ENCODE measurements around the gene ANKRD27. TPM values are rescaled to one million over a fixed set of nuclear protein-coding genes. Genes with fewer than 3 reads are reported as not detected.

ANKRD27 gene
- total RNA-seq, 1 donor from 2014 or later: 37.0 TPM

DNA sequence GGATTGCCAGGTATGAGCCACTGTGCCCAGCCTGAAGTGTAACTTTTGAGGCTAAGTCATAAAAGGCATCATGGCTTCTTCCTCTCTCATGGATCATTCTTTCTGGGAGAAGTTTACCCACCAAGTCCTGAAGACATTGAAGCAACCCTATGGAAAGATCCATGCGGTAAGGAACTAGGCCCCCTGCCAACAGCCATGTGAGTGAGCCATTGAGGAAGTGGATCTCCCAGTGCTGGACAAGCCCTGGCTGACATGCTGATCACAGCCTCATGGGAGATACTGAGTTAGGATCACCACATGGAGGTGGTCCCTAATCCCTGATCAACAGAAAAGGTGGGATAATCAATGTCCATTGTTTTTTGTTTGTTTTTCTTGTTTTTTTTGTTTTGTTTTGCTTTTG lies 13.3 kb upstream of the ANKRD27 start:
- TF ChIP-seq, protein P1, sequence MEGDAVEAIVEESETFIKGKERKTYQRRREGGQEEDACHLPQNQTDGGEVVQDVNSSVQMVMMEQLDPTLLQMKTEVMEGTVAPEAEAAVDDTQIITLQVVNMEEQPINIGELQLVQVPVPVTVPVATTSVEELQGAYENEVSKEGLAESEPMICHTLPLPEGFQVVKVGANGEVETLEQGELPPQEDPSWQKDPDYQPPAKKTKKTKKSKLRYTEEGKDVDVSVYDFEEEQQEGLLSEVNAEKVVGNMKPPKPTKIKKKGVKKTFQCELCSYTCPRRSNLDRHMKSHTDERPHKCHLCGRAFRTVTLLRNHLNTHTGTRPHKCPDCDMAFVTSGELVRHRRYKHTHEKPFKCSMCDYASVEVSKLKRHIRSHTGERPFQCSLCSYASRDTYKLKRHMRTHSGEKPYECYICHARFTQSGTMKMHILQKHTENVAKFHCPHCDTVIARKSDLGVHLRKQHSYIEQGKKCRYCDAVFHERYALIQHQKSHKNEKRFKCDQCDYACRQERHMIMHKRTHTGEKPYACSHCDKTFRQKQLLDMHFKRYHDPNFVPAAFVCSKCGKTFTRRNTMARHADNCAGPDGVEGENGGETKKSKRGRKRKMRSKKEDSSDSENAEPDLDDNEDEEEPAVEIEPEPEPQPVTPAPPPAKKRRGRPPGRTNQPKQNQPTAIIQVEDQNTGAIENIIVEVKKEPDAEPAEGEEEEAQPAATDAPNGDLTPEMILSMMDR (conservative IDR thresholded peaks at IDR 0.05): no peak
- DNase-seq (ENCODE audit: extremely low spot score, unreplicated experiment): no peak

DNA sequence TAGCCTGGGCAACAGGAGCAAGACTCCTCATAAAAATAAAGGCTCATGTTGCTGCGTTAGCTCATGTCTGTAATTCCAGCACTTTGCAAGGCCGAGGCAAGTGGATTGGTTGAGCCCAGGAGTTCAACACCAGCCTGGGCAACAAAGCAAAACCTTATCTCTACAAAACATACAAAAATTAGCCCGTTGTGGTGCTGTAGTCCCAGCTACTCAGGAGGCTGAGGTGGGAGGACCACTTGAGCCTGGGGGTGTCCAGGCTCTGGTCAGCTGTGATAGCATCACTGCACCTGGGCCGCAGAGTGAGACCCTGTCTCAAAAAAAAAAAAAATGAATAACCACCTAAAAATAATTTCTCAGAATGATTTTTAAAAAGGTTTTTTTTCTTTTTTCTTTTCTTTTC lies 12.7 kb upstream of the ANKRD27 start:
- H3K27me3 Mint-ChIP-seq: no peaks in the 10 kb centered on the region
- no peaks in the 10 kb centered on the region for H3K9me3 Mint-ChIP-seq
- H3K4me3 Mint-ChIP-seq: no peak overlapping the region
- no peak for DNase-seq (ENCODE audit: extremely low spot score, unreplicated experiment)
- no peaks in the 10 kb centered on the region for H3K36me3 Mint-ChIP-seq
- TF ChIP-seq, protein P1 (conservative IDR thresholded peaks at IDR 0.05): no peak
- peaks cover 8% of the 10 kb centered on the region for H3K4me1 Mint-ChIP-seq (ENCODE audit: unreplicated experiment)
- H3K27ac Mint-ChIP-seq: no peak overlapping the region

More for the DNA sequence above, 13.3 kb upstream of the ANKRD27 start:
- Mint-ChIP-seq H3K4me3 (no peak overlapping the region), H3K36me3 (peaks cover 5% of the 10 kb centered on the region), H3K9me3 (peaks cover 5% of the 10 kb centered on the region), H3K27ac (no peak overlapping the region), H3K4me1 (ENCODE audit: unreplicated experiment) (peaks cover 14% of the 10 kb centered on the region), H3K27me3 (no peaks in the 10 kb centered on the region)

DNA sequence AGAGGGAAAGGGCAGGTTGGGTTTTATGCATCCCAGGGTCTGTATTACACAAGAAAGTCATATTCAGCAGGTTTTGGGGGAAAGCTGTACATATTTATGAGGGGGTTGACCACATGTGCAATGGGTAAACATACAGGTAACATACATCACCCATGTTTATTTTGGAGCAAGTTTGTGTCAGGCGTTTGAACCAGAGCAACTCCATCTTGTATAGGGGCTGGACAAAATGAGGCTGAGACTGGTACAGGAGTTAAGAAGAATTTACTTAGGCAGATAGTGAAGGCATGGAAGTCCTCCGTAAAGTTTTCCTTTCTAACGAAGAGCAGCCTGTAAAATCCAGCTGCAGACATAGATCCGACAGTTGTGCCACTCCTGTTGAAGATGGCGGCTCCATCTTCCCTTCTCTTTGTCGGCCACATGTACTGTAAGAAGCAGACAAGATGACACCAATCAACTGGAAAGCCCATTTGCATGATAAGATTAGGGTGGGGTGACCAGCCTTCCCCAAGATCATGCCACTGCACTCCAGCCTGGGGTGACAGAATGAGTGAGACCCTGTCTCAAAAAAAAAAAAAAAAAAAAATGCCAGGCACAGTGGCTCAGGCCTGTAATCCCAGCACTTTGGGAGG lies 12.0 kb upstream of the ANKRD27 start:
- peaks cover 4% of the 10 kb centered on the region for H3K27me3 Mint-ChIP-seq
- TF ChIP-seq, protein P1 (conservative IDR thresholded peaks at IDR 0.05): no peak
- no peak overlapping the region for H3K4me3 Mint-ChIP-seq
- no peak overlapping the region for H3K27ac Mint-ChIP-seq
- DNase-seq (ENCODE audit: extremely low spot score, unreplicated experiment): no peak
- no peaks in the 10 kb centered on the region for H3K9me3 Mint-ChIP-seq
- H3K4me1 Mint-ChIP-seq (ENCODE audit: unreplicated experiment): peaks cover 12% of the 10 kb centered on the region
- H3K36me3 Mint-ChIP-seq: no peaks in the 10 kb centered on the region

DNA sequence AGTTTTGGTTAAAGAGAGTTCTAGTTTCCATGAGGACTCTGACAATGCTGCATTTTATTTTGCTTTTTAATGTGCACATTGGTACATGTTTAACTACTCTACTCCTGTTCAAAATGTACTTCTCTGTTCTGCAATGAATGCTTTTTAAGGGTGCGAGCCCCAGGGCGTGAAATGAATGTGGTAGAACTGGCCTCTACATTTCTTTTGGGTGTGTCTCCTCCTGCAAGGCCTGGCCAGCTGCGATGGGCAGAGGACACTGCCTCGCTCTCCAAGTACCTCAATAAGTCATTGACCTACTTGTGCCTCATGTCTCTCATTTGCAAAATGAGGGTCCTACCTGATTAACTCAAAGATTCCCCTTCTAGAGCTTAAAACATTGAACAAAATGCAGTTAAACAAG lies 7.3 kb upstream of the ANKRD27 start:
- Mint-ChIP-seq H3K4me3 (peak overlapping the region; percentile 58), H3K36me3 (peaks cover 3% of the 10 kb centered on the region), H3K27me3 (peaks cover 14% of the 10 kb centered on the region), H3K4me1 (ENCODE audit: unreplicated experiment) (peaks cover 9% of the 10 kb centered on the region), H3K27ac (peak overlapping the region; percentile 93), H3K9me3 (no peaks in the 10 kb centered on the region)
- DNase-seq (ENCODE audit: extremely low spot score, unreplicated experiment): no peak
- TF ChIP-seq, protein P1 (conservative IDR thresholded peaks at IDR 0.05): no peak

DNA sequence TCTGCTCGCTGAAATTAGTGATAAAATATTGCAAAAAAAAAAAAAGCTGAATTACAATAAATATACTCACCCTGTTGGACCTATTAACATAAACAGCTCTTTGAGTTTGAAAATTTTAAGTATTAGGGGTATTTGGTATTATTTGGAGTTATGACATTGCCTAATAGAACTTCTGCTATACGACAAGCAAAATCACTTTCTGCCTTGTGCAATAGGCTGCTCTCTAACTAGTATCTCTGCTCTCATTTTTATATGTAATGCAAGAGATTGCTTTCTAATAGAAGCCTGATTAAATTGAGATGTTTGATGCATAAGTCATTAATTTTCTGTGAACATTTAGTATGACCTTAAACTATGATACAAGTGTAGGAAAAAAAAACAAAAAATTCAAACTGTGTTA lies 6.0 kb upstream of the ANKRD27 start:
- H3K4me3 Mint-ChIP-seq: peak overlapping the region; percentile 11
- DNase-seq (ENCODE audit: extremely low spot score, unreplicated experiment): no peak
- peaks cover 19% of the 10 kb centered on the region for H3K27me3 Mint-ChIP-seq
- peaks cover 12% of the 10 kb centered on the region for H3K4me1 Mint-ChIP-seq (ENCODE audit: unreplicated experiment)
- H3K9me3 Mint-ChIP-seq: no peaks in the 10 kb centered on the region
- H3K36me3 Mint-ChIP-seq: peaks cover 3% of the 10 kb centered on the region
- TF ChIP-seq, protein P1 (conservative IDR thresholded peaks at IDR 0.05): no peak
- H3K27ac Mint-ChIP-seq: peak overlapping the region; percentile 59

Measured in type B pancreatic cell (in vitro differentiated cells).